NCI-H128 (cell line): ENCODE results near the gene AXIN1.
"Not testable (repeated sequence)": the region's sequence is repeated elsewhere in the genome, so short reads cannot be mapped to it uniquely, and the experiment has no call there.

Experiments
- DNase-seq: peaks from one replicate; lab custom pipeline; 2025; ENCODE audit not compliant: unreplicated experiment; lab: John Stamatoyannopoulos, UW

Gene AXIN1

GRCh38 chr16:370979-371514, 18.5 kb upstream of the AXIN1 start:
- no peak for DNase-seq

GRCh38 chr16:370443-370842, 17.9 kb upstream of the AXIN1 start, which contains the start of gene MRPL28:
Gene MRPL28 (minus strand): TSS chr16:370538. CDS start chr16:370218, 320 bp downstream.
- DNase-seq = peak; percentile 58

- no peak for DNase-seq
Observed at GRCh38 chr16:369866-370436, 17.4 kb upstream of the AXIN1 start.

DNA sequence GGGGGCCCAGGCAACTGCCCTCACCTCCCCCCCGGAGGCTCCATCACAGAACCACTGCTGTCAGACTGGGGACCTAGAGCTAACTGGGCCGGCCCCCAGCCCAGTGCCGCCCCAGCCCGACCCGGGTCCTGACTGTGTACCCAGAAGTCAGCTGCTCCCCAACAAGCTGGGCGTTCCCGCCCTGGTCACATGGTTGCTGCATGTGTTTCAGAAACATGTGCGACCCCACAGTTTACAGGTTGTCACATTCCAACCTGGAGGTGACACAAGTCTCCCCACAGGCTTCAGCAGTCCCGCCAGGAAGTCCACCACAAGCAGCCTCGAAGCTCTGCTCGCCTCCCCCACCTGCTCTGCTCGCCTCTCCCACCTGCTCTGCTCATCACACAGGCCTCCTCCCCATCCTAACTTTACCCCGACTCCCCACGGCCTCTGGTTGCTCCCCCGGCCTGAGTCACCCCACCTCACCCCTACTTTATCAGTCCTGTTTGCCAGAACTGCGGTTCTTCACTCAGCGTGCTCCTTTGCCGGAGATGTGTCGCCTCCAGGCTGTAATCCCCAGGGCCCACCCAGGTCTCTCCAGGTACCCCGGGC, 16.8 kb upstream of the AXIN1 start:
- DNase-seq = no peak

- DNase-seq = no peak
Observed at GRCh38 chr16:368388-369158, 16.1 kb upstream of the AXIN1 start.

DNA sequence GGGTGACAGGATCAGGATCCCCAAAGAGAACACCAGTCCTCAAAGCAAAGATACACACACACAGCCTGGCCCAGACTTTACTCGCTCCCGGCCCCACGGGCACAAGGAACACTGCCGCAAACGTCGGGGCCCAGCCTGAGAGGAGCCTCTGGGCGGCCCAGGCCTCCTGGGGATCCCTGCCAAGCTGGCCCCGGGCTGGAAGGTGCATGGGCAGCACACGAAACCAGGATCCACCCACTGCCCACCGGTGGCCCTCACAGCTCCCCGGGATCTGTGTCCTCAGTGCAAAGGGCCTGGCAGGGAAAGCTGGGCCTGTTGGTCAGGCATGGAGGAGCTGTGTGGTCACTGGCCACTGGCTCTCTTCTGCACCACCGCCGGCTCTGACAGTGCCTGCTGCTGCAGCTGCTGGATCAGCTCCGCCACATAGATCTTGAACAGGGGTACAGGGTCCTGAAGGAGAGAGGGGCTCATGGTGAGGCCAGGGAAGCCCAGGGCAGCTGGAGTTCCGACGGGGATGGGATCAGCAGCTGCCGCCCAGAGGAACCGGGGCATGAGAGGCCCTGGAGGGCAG, 14.9 kb upstream of the AXIN1 start:
- DNase-seq = no peak

GRCh38 chr16:366476-366875, 14.0 kb upstream of the AXIN1 start:
- no peak for DNase-seq

DNA sequence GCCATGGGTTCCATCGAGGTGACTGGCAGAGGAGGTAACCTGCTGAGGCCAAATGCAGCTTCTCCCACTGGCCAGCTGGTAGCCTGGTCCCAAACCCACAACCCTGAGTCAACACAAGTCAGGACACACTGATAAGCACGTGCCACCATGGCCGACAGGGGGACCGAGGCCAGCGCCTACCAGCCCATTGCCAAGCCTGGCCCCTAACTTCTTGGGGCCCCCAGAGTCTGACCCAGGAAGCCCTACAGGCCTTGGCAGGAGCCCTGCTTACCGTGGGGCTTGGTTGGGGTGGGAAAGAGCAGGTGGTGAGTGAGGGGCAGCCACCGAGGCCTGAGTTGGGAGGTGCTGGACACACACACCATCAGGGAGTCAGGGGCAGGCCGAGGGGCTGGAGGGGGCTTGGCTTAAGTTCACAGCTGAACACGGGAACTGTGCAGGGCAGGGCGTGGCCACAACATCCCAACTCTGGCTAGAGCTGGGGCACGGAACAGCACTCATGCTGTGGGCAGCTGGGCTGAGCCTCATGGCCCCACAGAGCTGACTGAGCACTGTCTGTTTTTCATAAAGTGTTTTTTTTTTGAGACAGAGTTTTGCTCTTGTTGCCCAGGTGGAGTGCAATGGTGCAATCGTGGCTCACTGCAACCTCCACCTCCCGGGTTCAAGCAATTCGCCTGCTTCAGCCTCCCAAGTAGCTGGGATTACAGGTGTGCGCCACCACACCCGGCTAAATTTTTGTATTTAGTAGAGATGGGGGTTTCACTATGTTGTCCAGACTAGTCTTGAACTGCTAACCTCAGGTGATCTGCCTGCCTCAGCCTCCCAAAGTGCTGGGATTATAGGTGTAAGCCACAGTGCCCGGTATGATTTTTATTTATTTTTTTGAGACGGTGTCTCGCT, 12.3 kb upstream of the AXIN1 start:
- no peak for DNase-seq

DNA sequence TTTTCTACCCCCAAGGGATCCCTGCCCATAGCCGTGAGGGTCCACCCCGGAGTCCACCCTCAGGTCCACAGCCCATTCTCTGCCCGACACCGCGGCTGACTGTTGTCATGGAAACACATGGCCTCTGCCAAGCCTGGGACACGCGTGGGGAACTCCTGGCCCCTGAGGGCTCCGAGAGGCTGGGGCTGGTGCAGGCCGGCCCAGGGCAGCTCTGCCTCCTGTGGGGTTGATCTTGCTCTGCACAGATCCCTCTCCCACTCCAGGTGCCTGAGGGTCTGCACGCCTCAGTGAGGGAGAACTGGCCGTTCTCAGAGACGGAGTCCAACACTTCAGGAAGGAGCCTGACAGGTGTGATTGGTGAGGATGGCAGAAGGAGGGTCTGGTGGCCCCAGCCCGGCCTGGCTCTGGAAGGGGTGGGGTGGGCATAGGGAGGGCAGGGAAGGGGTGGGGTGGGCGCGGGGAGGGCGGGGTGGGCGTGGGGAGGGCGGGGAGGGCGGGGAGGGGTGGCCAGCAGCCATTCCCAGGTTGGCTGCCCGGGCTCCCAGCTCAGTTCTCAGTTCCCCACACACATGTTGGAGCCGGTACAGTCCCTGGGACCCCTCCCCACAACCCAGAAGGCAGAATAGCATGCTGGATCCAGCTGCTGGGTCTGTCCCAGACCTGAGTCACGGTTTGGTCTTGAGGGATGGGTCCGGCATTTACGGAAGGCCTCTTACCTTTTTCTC, 11.4 kb upstream of the AXIN1 start:
- no peak for DNase-seq

DNA sequence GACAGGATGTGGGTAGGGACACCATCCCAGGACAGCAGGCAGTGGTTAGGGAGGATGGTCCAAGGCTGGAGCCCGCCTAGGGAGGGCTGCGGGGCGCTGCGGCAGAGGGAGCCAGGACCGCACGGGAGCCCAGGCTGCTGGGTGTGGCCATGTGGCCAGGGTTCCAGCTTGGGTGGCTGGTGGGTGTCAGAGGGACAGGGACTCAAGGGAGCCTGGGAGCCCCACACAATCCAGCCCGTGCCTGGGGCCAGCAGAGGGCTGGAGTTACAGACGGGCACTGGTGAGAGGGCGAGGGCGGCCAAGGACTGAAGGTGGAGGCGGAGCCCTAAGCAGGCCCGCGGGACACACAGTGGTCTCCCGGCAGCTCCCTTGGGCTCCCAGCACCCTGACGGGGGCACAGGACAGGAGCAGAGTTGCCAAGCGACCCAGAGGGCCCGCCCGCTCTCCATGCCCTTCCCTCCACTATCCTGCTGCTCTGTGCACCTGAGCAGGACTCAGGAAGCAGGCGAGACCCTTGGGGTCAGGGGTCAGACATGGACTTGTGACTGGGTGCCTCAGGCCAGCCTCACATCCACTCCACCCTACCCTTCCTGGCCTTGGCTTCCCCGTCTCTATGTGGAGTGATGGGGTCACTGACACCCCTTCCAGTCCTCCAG, 10.7 kb upstream of the AXIN1 start:
- DNase-seq = no peak

GRCh38 chr16:362702-362999, 10.1 kb upstream of the AXIN1 start:
- DNase-seq = not testable (repeated sequence)

DNA sequence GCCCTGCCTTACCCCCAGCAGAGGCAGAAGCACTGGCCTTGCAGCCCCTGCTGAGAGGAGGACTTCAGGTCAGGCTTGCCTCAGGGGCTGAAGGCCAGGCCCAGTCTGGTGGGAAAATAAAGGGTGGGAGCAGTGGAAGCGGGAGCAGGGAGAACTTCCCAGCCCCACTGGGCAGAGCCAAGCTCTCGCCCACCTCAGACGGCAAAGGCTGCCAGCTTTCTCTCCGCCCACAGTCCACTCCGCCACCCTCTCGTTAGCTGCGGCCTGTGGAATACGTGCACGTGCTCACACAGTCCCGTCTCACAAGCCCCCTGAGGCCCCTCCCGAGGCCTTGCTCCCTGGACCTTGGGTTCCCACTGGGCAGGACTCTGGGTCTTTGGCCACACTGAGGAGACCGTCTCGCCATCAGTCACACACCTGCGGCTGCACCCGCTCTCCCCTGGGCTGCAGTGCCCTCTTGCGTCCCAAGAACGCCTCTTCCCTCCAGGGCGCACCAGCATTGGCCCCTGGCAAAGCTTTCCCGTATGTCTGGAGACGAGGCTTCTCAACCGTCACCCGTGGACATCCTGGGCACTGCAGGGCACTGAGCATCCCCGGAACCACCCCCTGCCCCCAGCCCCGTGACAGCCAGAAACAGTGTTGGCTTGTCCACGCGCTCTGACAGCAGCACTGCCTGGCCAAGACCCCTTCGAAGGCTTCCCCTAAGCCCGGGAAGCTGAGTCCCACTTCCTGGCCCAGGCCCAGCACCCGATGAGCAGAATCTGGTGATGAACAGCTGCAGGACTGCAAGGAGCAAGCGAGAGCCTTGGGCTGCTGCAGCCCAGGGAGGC, 9.6 kb upstream of the AXIN1 start:
- DNase-seq = peak; percentile 41

- no peak for DNase-seq
Observed at GRCh38 chr16:361341-361871, 8.9 kb upstream of the AXIN1 start.

DNA sequence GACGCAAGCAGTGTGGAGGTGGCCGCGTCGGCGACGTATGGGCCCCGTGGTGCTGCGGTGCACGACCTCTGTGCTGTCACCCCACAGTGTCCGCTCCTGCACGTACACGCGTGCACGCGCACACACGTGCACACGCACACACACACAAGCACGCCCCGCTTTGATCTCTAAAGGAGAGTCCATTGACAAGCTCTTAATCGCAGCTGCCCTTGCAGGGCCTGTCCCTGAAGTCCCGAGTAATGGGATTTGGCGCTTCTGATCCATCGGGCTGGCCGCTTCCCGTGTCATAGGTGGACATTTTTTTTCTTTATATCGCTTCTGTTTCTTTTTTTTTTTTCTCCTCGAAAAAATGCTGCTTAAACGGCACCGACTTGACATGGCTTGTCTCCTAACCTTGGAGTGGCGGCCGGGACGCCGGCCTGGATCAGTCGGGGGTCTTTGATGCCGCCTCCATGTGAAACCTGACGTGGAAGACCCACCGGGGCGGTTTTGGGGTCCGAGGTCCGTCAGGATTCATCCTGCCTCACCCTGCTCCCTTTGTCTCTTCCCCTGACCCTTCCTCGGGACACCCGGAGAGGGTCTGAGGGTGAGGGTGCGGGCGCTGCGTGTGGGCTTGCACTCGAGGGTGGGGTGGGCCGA, 8.3 kb upstream of the AXIN1 start:
- DNase-seq = no peak

GRCh38 chr16:359871-360697, 7.6 kb upstream of the AXIN1 start:
- no peak for DNase-seq

- DNase-seq = no peak
Observed at GRCh38 chr16:359067-359763, 6.7 kb upstream of the AXIN1 start.

- no peak for DNase-seq
Observed at GRCh38 chr16:356741-357140, 4.2 kb upstream of the AXIN1 start.
